ENCODE measurements around the gene PAQR7. TPM values are rescaled to one million over a fixed set of nuclear protein-coding genes. Genes with fewer than 3 reads are reported as not detected.
A peak's percentile ranks its signal among the peaks of the same experiment; 100 is the strongest.

PAQR7 gene
- total RNA-seq: 1 to 10 TPM; 1.4 TPM

GRCh38 chr1:25875154-25875855, at the start of gene PAQR7:
Gene PAQR7 (minus strand): TSS chr1:25875708. CDS start chr1:25863839, 11,869 bp downstream.
- DNase-seq: peak; percentile 61
- H3K36me3 Mint-ChIP-seq (ENCODE audit: low read depth): no peaks in the 10 kb centered on the region
- POLR2A ChIA-PET: interaction anchor here (1.1 to 2.1 kb wide), 6 partner anchors 9 to 122 kb away, joined by 3 to 8 read pairs (median 4); partner anchors contain the start of gene PAFAH2
- CTCF ChIA-PET: interaction anchor here (1.3 to 1.5 kb wide), 2 partner anchors 20 to 32 kb away, joined by 3 to 4 read pairs; no protein-coding TSS in a partner anchor
- peaks cover 21% of the 10 kb centered on the region for H3K27me3 Mint-ChIP-seq
- H3K9me3 Mint-ChIP-seq: no peaks in the 10 kb centered on the region
- peak within 1 kb of the TSS; percentile 69 for H3K4me3 Mint-ChIP-seq
- H3K4me1 Mint-ChIP-seq: peaks cover 7% of the 10 kb centered on the region
- no peak within 1 kb of the TSS for H3K27ac Mint-ChIP-seq

DNA sequence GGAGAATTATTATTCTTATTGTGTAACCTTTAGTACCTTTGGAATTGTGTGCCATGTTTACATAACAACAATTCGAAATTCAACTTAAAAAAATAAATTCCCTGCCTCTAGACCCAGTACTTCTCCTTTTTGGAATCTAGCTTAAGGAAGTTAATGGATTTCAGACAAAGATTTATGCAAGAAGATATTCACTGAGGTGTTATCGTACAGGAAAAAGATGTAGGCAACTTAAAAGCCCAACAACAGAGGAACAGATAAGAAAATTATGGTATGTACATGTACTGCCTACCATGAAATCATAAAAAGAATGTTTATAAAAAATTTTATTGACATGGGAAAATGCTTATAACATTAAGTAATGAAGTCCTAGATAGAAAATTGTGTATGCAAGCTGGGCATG, 48.9 kb upstream of the PAQR7 start:
- H3K9me3 Mint-ChIP-seq: no peaks in the 10 kb centered on the region
- POLR2A ChIA-PET: interaction anchor here (1.7 kb wide), 1 partner anchor 73 kb away, joined by 5 read pairs; the partner anchor contains the start of gene PAFAH2
- H3K4me1 Mint-ChIP-seq: peaks cover 18% of the 10 kb centered on the region
- DNase-seq: no peak
- no peak overlapping the region for H3K4me3 Mint-ChIP-seq
- peaks cover 41% of the 10 kb centered on the region for H3K27me3 Mint-ChIP-seq
- H3K36me3 Mint-ChIP-seq (ENCODE audit: low read depth): no peaks in the 10 kb centered on the region
- CTCF ChIA-PET: interaction anchor here (1.7 kb wide), 1 partner anchor 11 kb away, joined by 3 read pairs; no protein-coding TSS in a partner anchor
- no peak overlapping the region for H3K27ac Mint-ChIP-seq

DNA sequence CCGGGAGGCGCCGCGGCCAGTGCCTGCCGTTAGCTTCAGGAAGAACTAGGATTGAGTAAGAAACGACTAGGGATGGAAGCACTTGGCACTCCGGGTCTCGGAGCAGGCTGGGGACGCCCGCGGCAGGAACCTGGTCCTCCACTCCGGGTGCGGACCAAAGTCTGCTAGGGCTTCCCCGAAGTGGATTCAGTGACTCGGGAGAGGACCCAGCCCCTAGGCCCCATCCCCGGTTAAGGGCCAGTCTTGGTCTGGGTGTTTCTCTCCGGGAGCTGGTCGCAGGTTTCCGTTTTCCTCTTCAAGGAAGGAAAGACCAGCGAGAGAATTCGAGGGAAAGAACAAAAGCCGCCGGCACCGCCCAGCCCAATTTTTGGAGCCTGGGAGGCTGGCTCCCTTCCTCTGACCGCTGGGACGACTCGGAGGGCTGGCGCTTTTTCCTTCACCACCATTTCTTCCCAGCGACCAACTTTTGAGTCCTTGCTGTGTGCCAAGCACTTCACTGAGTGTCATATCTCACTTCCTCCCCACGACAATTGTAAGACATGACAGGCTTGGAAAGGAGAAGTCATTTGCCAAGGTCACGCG, 47.6 kb upstream of the PAQR7 start:
- H3K27ac Mint-ChIP-seq: no peak overlapping the region
- no peaks in the 10 kb centered on the region for H3K9me3 Mint-ChIP-seq
- peak overlapping the region; percentile 35 for H3K4me3 Mint-ChIP-seq
- H3K27me3 Mint-ChIP-seq: peaks cover 41% of the 10 kb centered on the region
- H3K4me1 Mint-ChIP-seq: peaks cover 25% of the 10 kb centered on the region
- CTCF ChIA-PET: interaction anchor here (1.4 to 1.5 kb wide), 2 partner anchors 18 to 27 kb away, joined by 3 to 8 read pairs; no protein-coding TSS in a partner anchor
- POLR2A ChIA-PET: interaction anchor here (1.1 to 2.5 kb wide), 7 partner anchors 9 to 103 kb away, joined by 3 to 18 read pairs (median 8); partner anchors contain the start of genes MTFR1L, PAFAH2 and STMN1
- no peak for DNase-seq
- H3K36me3 Mint-ChIP-seq (ENCODE audit: low read depth): no peaks in the 10 kb centered on the region

GRCh38 chr1:25922056-25922970, 46.8 kb upstream of the PAQR7 start:
- CTCF ChIA-PET: interaction anchor here (0.9 to 1.5 kb wide), 3 partner anchors 18 to 66 kb away, joined by 3 to 8 read pairs (median 3); no protein-coding TSS in a partner anchor
- POLR2A ChIA-PET: interaction anchor here (1.1 to 2.5 kb wide), 7 partner anchors 9 to 103 kb away, joined by 3 to 18 read pairs (median 8); partner anchors contain the start of genes MTFR1L, PAFAH2 and STMN1
- Mint-ChIP-seq H3K4me1 (peaks cover 29% of the 10 kb centered on the region), H3K9me3 (no peaks in the 10 kb centered on the region), H3K36me3 (ENCODE audit: low read depth) (no peaks in the 10 kb centered on the region), H3K27me3 (peaks cover 41% of the 10 kb centered on the region), H3K27ac (no peak overlapping the region), H3K4me3 (peak overlapping the region; percentile 62)
- peak; percentile 62 for DNase-seq

- no peak for DNase-seq
- Mint-ChIP-seq H3K4me3 (no peak overlapping the region), H3K27me3 (peaks cover 19% of the 10 kb centered on the region), H3K9me3 (no peaks in the 10 kb centered on the region), H3K36me3 (ENCODE audit: low read depth) (no peaks in the 10 kb centered on the region), H3K27ac (no peak overlapping the region), H3K4me1 (peaks cover 28% of the 10 kb centered on the region)
- POLR2A ChIA-PET: interaction anchor here (0.6 to 3.5 kb wide), 2 partner anchors 14 to 208 kb away, joined by 3 to 25 read pairs; partner anchors contain the start of gene STMN1
- CTCF ChIA-PET: interaction anchor here (1.5 to 1.8 kb wide), 2 partner anchors 79 to 81 kb away, joined by 5 to 7 read pairs; partner anchors contain the start of gene PAFAH2
Observed at GRCh38 chr1:25918615-25919014, 43.1 kb upstream of the PAQR7 start.

- DNase-seq: peak; percentile 31
- Mint-ChIP-seq H3K36me3 (ENCODE audit: low read depth) (no peaks in the 10 kb centered on the region), H3K27me3 (peaks cover 13% of the 10 kb centered on the region), H3K9me3 (no peaks in the 10 kb centered on the region), H3K4me3 (no peak overlapping the region), H3K4me1 (peaks cover 24% of the 10 kb centered on the region), H3K27ac (peak overlapping the region; percentile 41)
- CTCF ChIA-PET: interaction anchor here (1.3 to 1.8 kb wide), 3 partner anchors 13 to 81 kb away, joined by 5 to 7 read pairs (median 5); partner anchors contain the start of gene PAFAH2
- POLR2A ChIA-PET: interaction anchor here (0.6 to 3.5 kb wide), 5 partner anchors 11 to 209 kb away, joined by 3 to 25 read pairs (median 4); partner anchors contain the start of genes PAFAH2 and STMN1
Observed at GRCh38 chr1:25917996-25918395, 42.5 kb upstream of the PAQR7 start.

- H3K4me1 Mint-ChIP-seq: peaks cover 14% of the 10 kb centered on the region
- ChIA-PET POLR2A (interaction anchor here (1.4 kb wide), 1 partner anchor 18 kb away, joined by 4 read pairs; no protein-coding TSS in a partner anchor), CTCF (no interaction called here)
- H3K36me3 Mint-ChIP-seq (ENCODE audit: low read depth): no peaks in the 10 kb centered on the region
- H3K27me3 Mint-ChIP-seq: peaks cover 7% of the 10 kb centered on the region
- H3K9me3 Mint-ChIP-seq: no peaks in the 10 kb centered on the region
- DNase-seq: no peak
- H3K4me3 Mint-ChIP-seq: no peak overlapping the region
- H3K27ac Mint-ChIP-seq: no peak overlapping the region
Observed at GRCh38 chr1:25916460-25916859, 41.0 kb upstream of the PAQR7 start.

GRCh38 chr1:25914074-25914995, 38.8 kb upstream of the PAQR7 start:
- H3K27me3 Mint-ChIP-seq: peaks cover 5% of the 10 kb centered on the region
- ChIA-PET CTCF (interaction anchor here (0.7 to 1.9 kb wide), 4 partner anchors 8 to 1140 kb away, joined by 3 to 5 read pairs (median 3); partner anchors contain the start of gene STMN1), POLR2A (interaction anchor here (1.0 to 2.9 kb wide), 3 partner anchors 8 to 11 kb away, joined by 3 to 13 read pairs (median 8); partner anchors contain the start of gene STMN1)
- no peaks in the 10 kb centered on the region for H3K9me3 Mint-ChIP-seq
- peaks cover 14% of the 10 kb centered on the region for H3K4me1 Mint-ChIP-seq
- H3K4me3 Mint-ChIP-seq: no peak overlapping the region
- no peak overlapping the region for H3K27ac Mint-ChIP-seq
- DNase-seq: no peak
- no peaks in the 10 kb centered on the region for H3K36me3 Mint-ChIP-seq (ENCODE audit: low read depth)

GRCh38 chr1:25913206-25913605, 37.7 kb upstream of the PAQR7 start:
- Mint-ChIP-seq H3K9me3 (no peaks in the 10 kb centered on the region), H3K4me1 (peaks cover 9% of the 10 kb centered on the region), H3K27ac (no peak overlapping the region), H3K4me3 (no peak overlapping the region), H3K27me3 (peaks cover 10% of the 10 kb centered on the region), H3K36me3 (ENCODE audit: low read depth) (no peaks in the 10 kb centered on the region)
- ChIA-PET POLR2A (interaction anchor here (2.1 to 2.9 kb wide), 2 partner anchors 8 to 9 kb away, joined by 8 to 13 read pairs; partner anchors contain the start of gene STMN1), CTCF (interaction anchor here (0.9 to 1.9 kb wide), 4 partner anchors 10 to 18 kb away, joined by 3 to 5 read pairs (median 3); no protein-coding TSS in a partner anchor)
- no peak for DNase-seq

DNA sequence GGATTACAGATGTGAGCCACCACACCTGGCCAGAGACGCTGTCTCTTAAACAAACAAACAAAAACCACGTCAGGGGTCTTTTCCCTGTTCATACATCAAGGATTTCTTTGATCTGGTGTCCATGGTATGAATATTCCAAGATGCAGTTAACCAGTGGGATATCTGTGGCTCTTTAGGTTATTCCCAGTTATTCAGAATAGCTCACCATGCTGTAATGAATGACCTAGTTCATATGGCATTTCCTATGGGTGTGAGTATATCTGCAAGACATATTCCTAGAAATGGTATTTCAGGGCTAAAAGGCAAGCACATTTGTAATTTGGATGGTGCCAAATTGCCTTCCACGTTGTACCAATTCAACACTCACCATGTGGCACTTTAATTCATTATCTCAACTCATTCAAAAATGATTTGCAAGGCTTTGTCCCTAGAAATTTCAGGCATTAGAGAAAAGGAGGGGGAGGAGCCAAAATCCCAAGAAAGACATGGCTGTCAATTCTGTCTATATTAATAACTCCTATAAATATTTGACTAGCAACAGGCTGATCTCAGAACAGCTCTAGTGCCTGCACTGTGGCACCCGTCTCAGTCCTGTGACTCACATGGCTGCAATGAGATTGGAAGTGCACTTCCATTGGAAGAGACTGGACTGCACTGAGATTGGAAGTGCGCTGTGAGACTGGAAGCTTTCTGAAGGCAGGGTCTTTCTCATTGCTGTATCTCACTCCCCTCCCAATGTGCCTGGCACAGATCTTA, 36.7 kb upstream of the PAQR7 start:
- peaks cover 5% of the 10 kb centered on the region for H3K4me1 Mint-ChIP-seq
- CTCF ChIA-PET: interaction anchor here (0.9 to 1.6 kb wide), 3 partner anchors 11 to 17 kb away, joined by 3 to 5 read pairs (median 3); no protein-coding TSS in a partner anchor

More for the DNA sequence above, 36.7 kb upstream of the PAQR7 start:
- H3K9me3 Mint-ChIP-seq: no peaks in the 10 kb centered on the region
- no peak overlapping the region for H3K27ac Mint-ChIP-seq
- H3K27me3 Mint-ChIP-seq: peaks cover 19% of the 10 kb centered on the region
- H3K4me3 Mint-ChIP-seq: no peak overlapping the region
- no peak for DNase-seq
- no peaks in the 10 kb centered on the region for H3K36me3 Mint-ChIP-seq (ENCODE audit: low read depth)
- POLR2A ChIA-PET: interaction anchor here (1.7 to 2.9 kb wide), 2 partner anchors 10 kb away, joined by 4 to 8 read pairs; no protein-coding TSS in a partner anchor

All from activated CD4-positive, alpha-beta memory T cell treated with anti-CD3 and anti-CD28 coated beads, Interleukin-2, amount 10 ng/mL, durations not matched to agents 7 days and 5 days (primary cell).